ENCODE results near the gene USO1.
A peak's percentile ranks its signal among the peaks of the same experiment; 100 is the strongest.

Gene USO1

DNA sequence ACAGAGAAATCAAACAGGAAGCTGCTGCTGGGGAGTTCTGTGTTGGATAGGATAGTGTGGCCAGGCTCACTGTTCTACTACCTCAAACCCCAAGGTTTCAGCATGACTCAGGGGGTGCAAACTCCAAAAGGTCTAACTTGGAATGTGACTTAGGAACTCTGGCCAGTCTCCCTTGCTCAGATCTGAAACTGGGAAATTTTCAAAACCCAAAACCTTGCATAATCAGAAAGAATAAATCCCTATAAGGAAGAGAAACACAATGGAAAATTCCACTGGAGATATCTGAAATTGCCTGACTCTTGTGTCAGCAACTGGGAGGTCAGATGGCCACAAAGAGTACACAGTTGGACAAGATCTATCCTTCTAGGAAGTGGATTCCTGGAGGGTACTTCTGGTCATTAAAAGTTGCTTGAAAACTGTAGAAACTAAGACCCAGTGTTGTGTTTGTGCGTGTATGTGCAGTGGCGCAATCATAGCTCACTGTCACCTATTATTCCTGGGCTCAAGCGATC, 119.8 kb downstream of the USO1 start:
- DNase-seq (ENCODE audit: low spot score): peak; percentile 83

- no peak for DNase-seq (ENCODE audit: low spot score)
Observed at GRCh38 chr4:75845992-75846391, 121.6 kb downstream of the USO1 start.

DNA sequence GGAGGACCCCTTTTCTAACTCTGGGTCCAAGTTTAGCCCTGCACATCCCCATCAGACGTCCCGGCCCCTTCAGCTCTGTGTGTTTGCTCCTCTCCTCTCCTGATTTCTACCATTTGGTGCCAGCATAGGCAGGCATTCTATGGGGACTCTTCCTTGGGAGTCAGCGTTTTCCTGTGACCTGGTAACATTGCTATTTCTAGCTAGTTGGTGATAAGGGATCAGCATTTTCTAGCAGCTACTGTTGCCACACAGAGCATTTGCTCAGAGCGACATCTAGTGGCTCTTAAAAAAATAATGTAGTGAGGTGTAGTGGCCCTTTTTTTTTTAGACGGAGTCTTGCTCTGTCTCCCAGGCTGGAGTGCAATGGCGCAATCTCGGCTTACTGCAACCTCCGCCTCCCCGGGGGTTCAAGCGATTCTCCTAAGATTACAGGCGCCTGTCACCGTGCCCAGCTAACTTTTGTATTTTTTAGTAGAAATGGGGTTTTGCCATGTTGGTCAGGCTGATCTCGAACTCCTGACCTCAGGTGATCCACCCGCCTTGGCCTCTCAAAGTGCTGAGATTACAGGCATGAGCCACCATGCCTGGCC, 123.9 kb downstream of the USO1 start:
- peak; percentile 80 for DNase-seq (ENCODE audit: low spot score)

DNA sequence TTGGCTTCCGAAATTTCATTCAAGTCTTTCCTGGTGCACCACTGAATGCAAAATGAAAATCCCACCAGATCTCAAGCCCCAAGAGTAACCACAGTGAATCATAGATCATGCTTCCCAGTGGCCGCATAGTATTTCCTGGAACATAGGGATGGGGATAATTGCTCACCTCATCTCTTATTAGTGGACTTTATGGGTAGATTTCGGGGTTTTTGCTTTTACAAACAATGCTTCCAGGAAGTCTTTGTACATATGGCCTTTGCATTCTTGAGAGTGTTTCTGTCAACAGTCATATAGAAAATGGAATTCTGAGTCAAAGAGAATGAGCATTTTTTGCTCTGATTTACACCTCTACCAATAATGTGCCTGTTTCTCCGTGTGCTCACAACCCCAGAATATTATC, 124.5 kb downstream of the USO1 start:
- peak; percentile 22 for DNase-seq (ENCODE audit: low spot score)

DNA sequence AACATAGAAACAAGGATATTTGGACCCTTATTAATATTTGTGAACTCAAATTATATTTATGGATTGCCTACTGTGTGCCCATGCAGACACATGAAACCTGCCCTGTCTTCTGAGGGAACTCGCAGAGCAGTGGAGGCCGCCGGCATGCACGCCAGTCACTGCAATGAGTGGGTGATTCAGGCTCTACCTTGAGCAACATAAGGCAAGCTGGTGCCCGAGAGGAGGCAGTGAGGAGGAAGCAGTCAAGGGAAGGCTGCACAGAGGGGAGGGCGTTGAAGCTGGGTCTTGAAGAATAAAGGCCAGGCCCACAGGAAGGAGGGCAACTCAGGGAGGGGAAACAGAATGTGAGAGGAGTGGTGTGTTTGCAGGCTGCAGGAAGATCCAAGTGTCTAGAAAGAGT, 125.1 kb downstream of the USO1 start:
- no peak for DNase-seq (ENCODE audit: low spot score)

DNA sequence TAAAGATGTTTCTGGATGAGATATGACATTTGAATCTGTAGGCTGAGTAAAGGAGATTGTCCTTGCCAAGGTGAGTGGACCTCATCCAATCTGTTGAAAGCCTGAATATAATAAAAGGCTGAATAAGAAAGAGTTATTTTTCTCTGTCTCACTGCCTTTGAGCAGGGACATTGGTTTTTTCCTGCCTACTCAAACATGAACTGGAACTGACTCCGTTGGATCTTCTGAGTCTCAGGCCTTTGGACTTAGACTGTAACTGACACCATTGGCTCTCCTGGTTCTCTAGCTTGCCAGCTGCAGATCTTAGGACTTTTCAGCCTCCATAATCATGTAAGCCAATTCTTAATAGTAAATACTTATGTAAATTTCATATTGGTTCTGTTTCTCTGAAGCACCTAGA, 134.3 kb downstream of the USO1 start:
- no peak for DNase-seq (ENCODE audit: low spot score)

GRCh38 chr4:75860606-75861005, 136.2 kb downstream of the USO1 start:
- no peak for DNase-seq (ENCODE audit: low spot score)

Data from GM03348 (cell line).